ENCODE data around the gene SPIN3. TPM values are rescaled to one million over a fixed set of nuclear protein-coding genes. Genes with fewer than 3 reads are reported as not detected.

SPIN3 gene
- total RNA-seq, 1 experiment from 2014 or later = 15.1 TPM

DNA sequence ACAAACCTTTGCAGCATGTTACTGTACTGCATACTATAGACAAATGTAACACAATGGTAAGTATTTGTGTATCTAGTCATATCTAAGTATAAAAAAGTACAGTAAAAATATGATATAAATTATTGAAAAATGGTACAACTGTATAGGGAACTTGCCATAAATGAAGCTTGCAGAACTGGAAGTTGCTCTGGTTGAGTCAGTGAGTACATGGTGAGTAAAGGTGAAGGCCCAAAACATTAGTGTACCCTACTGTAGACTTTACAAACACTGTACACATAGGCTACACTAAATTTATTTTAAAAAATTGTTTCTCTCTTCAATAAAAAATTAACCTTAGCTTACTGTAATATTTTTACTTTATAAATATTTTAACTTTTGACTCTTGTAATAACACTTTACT is 25.8 kb downstream of the SPIN3 start (continued):
- TF ChIP-seq AR (CRISPR knock-in tag; IDR thresholded peaks at IDR 0.05) (no peak), KAT7 (CRISPR knock-in tag; IDR thresholded peaks at IDR 0.05; ENCODE audit: borderline replicate concordance) (no peak), ZNF317 (CRISPR knock-in tag; IDR thresholded peaks at IDR 0.05; ENCODE audit: borderline replicate concordance, low read depth) (no peak), SMAD3 (CRISPR knock-in tag; IDR thresholded peaks at IDR 0.05; ENCODE audit: borderline replicate concordance) (no peak), CREB1 (CRISPR knock-in tag; IDR thresholded peaks at IDR 0.05) (no peak), E2F4 (CRISPR knock-in tag; IDR thresholded peaks at IDR 0.05; ENCODE audit: borderline replicate concordance, low read depth) (no peak), ATF1 (CRISPR knock-in tag; IDR thresholded peaks at IDR 0.05) (no peak), ATF3 (CRISPR knock-in tag; conservative IDR thresholded peaks at IDR 0.05) (no peak)

DNA sequence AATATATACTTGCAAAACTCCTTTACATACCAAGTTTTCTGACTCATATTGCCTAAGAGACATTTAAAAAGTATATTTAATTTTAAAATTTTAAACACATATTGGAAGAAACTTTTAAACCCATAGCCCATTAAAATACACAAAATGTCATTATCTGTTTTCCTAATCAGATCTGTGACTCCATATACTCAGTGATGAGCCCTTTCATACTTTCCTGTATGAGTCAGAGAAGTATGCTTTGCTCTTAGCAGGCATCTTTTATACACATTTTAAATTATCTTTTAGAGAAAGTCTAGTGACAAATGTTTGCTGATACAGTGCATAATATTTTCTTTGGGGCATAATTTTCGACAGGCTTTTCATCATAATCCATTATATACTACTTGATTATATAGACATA is 26.4 kb downstream of the SPIN3 start:
- no peak overlapping the region for H3K4me3 Mint-ChIP-seq
- no peak for DNase-seq (ENCODE audit: low spot score)
- no peaks in the 10 kb centered on the region for H3K27me3 Mint-ChIP-seq (ENCODE audit: low read depth)
- ChIA-PET POLR2A (no interaction called here), CTCF (no interaction called here)
- H3K36me3 Mint-ChIP-seq = peaks cover 13% of the 10 kb centered on the region
- H3K27ac Mint-ChIP-seq = no peak overlapping the region
- no peak for ATAC-seq
- TF ChIP-seq ZNF396 (CRISPR knock-in tag; IDR thresholded peaks at IDR 0.05; ENCODE audit: borderline replicate concordance) (no peak), CDX4 (CRISPR knock-in tag; IDR thresholded peaks at IDR 0.05; ENCODE audit: borderline replicate concordance) (no peak)
- no peaks in the 10 kb centered on the region for H3K4me1 Mint-ChIP-seq
- no peaks in the 10 kb centered on the region for H3K9me3 Mint-ChIP-seq

DNA sequence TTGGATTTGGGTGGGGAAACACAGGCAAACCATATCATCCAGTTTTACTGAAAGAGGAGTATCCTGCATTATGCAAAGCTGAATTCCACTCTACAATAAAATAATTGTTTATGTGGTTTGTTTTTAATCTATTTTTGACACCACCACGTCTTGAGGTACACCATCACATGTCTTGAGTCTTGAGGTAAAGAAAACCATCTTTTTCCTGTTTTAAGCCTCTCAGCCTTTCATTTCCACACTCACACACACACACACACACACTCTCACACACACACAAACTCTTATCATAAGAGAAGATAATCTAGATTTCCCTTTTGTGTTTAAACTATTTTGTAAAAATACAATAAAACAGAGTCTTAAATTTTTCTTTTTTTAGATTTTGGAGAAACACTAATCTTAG is 32.0 kb downstream of the SPIN3 start:
- ChIA-PET POLR2A (no interaction called here), CTCF (interaction anchor here (1.1 kb wide), 1 partner anchor 174 kb away, joined by 7 read pairs; the partner anchor contains the start of gene SPIN2A)
- no peaks in the 10 kb centered on the region for H3K27me3 Mint-ChIP-seq (ENCODE audit: low read depth)
- no peak for TF ChIP-seq JAZF1 (CRISPR knock-in tag; IDR thresholded peaks at IDR 0.05)
- TF ChIP-seq NFATC4 (CRISPR knock-in tag; IDR thresholded peaks at IDR 0.05) = no peak
- no peak for TF ChIP-seq HMGA2 (CRISPR knock-in tag; IDR thresholded peaks at IDR 0.05)
- no peak for TF ChIP-seq ATF3 (CRISPR knock-in tag; conservative IDR thresholded peaks at IDR 0.05)
- no peak for TF ChIP-seq IRF1 (CRISPR knock-in tag; IDR thresholded peaks at IDR 0.05)
- TF ChIP-seq TEAD4 (CRISPR knock-in tag; IDR thresholded peaks at IDR 0.05) = no peak
- TF ChIP-seq SOX15 (CRISPR knock-in tag; IDR thresholded peaks at IDR 0.05) = no peak
- TF ChIP-seq, protein P1, sequence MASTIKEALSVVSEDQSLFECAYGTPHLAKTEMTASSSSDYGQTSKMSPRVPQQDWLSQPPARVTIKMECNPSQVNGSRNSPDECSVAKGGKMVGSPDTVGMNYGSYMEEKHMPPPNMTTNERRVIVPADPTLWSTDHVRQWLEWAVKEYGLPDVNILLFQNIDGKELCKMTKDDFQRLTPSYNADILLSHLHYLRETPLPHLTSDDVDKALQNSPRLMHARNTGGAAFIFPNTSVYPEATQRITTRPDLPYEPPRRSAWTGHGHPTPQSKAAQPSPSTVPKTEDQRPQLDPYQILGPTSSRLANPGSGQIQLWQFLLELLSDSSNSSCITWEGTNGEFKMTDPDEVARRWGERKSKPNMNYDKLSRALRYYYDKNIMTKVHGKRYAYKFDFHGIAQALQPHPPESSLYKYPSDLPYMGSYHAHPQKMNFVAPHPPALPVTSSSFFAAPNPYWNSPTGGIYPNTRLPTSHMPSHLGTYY (CRISPR knock-in tag; IDR thresholded peaks at IDR 0.05) = no peak
- no peak for TF ChIP-seq ZNF532 (CRISPR knock-in tag; IDR thresholded peaks at IDR 0.05; ENCODE audit: borderline replicate concordance)
- no peak for TF ChIP-seq FOXJ3 (CRISPR knock-in tag; IDR thresholded peaks at IDR 0.05; ENCODE audit: borderline replicate concordance)
- no peaks in the 10 kb centered on the region for H3K4me1 Mint-ChIP-seq
- DNase-seq (ENCODE audit: low spot score) (no peak), ATAC-seq (no peak)
- H3K36me3 Mint-ChIP-seq = peaks cover 33% of the 10 kb centered on the region
- H3K4me3 Mint-ChIP-seq = no peak overlapping the region
- H3K9me3 Mint-ChIP-seq = peaks cover 2% of the 10 kb centered on the region; the same call in 1 of the 2 replicates
- no peak overlapping the region for H3K27ac Mint-ChIP-seq
